Endometrial microvascular endothelial cells (primary cell): ENCODE results near the gene TEKT3. TPM values are rescaled to one million over a fixed set of nuclear protein-coding genes. Genes with fewer than 3 reads are reported as not detected.

ENCODE experiments used
- in situ Hi-C: cut with HindIII; loops from 2 replicates; pipeline ENCODE4 v1.10.0; 2017; ENCODE audit warnings: low sequenced_read_pairs, low pct_unique_long_range_greater_than_20kb; ENCODE audit errors: inconsistent ontology term
- total RNA-seq: library from RNA; depleted of rRNA; stranded (reverse); fragments of >200 nt; gene quantifications from one replicate; pipeline ENCODE4 v1.2.3, GENCODE V29; 2015; ENCODE audit errors: inconsistent ontology term

Gene TEKT3
- total RNA-seq, 1 donor from 2014 or later: not detected

GRCh38 chr17:15351925-15352324 is 10.5 kb upstream of the TEKT3 start:
- in situ Hi-C loops: no loop called here

- in situ Hi-C loops: no loop called here
Measured at GRCh38 chr17:15351478-15351840, 10.1 kb upstream of the TEKT3 start.

- in situ Hi-C loops: no loop called here
Measured at GRCh38 chr17:15350777-15351477, 9.5 kb upstream of the TEKT3 start.

- in situ Hi-C loops: no loop called here
Measured at GRCh38 chr17:15349119-15349518, 7.7 kb upstream of the TEKT3 start.

- in situ Hi-C loops: no loop called here
Measured at GRCh38 chr17:15348021-15348420, 6.6 kb upstream of the TEKT3 start.

- in situ Hi-C loops: no loop called here
Measured at GRCh38 chr17:15346066-15346595, 4.7 kb upstream of the TEKT3 start.

GRCh38 chr17:15343749-15344148 is 2.4 kb upstream of the TEKT3 start:
- in situ Hi-C loops: no loop called here

- in situ Hi-C loops: no loop called here
Measured at GRCh38 chr17:15342460-15342859, 1.1 kb upstream of the TEKT3 start.

GRCh38 chr17:15341966-15342365 is 569 bp upstream of the TEKT3 start:
- in situ Hi-C loops: no loop called here

GRCh38 chr17:15340966-15341365 is 431 bp downstream of the TEKT3 start:
- in situ Hi-C loops: no loop called here

GRCh38 chr17:15335446-15335845 is 6.0 kb downstream of the TEKT3 start:
- in situ Hi-C loops: no loop called here

GRCh38 chr17:15334266-15334665 is 7.1 kb downstream of the TEKT3 start:
- in situ Hi-C loops: no loop called here

GRCh38 chr17:15332338-15332737 is 9.1 kb downstream of the TEKT3 start:
- in situ Hi-C loops: no loop called here

- in situ Hi-C loops: no loop called here
Measured at GRCh38 chr17:15323131-15323530, 18.3 kb downstream of the TEKT3 start.

- in situ Hi-C loops: no loop called here
Measured at GRCh38 chr17:15321556-15322251, 19.7 kb downstream of the TEKT3 start.

GRCh38 chr17:15319452-15320010 is 21.9 kb downstream of the TEKT3 start:
- in situ Hi-C loops: no loop called here

GRCh38 chr17:15311996-15312395 is 29.4 kb downstream of the TEKT3 start:
- in situ Hi-C loops: no loop called here

GRCh38 chr17:15309793-15310192 is 31.6 kb downstream of the TEKT3 start:
- in situ Hi-C loops: no loop called here

GRCh38 chr17:15309236-15309635 is 32.2 kb downstream of the TEKT3 start:
- in situ Hi-C loops: no loop called here

GRCh38 chr17:15308758-15309157 is 32.6 kb downstream of the TEKT3 start:
- in situ Hi-C loops: no loop called here
